K562 (cell line): Measurements from ENCODE around the gene PIK3R5. TPM values are rescaled to one million over a fixed set of nuclear protein-coding genes. Genes with fewer than 3 reads are reported as not detected.

Source experiments
- ATAC-seq: fragments of 200-7000 bp; cut with Tn5 transposase; 3 replicates; pipeline ENCODE4 v1.9.1; 2020; ENCODE audit warnings: moderate library complexity
- BruUV-seq: library from RNA; stranded (reverse); fragments of 400-500 nt; replicated peaks from 2 replicates; lab custom pipeline; 2021; lab: Mats Ljungman, UMichigan
- CTCF ChIA-PET: fragments of 300-600 bp; formaldehyde crosslinking; extraction: SDS; loops from one replicate; lab custom pipeline; 2021; ENCODE audit warnings: low intra/inter-chr PET ratio; lab: Yijun Ruan, JAX
- POLR2A ChIA-PET: fragments of 300-600, 350-650 bp; sonication (Branson Sonifier 250); formaldehyde crosslinking; extraction: SDS; loops from one replicate; lab custom pipeline; 2021; ENCODE audit warnings: antibody characterized with exemption, inconsistent platforms; lab: Yijun Ruan, JAX
- DNase-seq, 4 experiments: peaks; one replicate each; pipeline versions ENCODE4 v3.0.0 to v3.0.0-alpha.2; 2011 to 2018; ENCODE audit warnings: low spot score in 3 of 4, mixed read lengths in 3 of 4; ENCODE audit errors: extremely low read depth in 1 of 4
- FAIRE-seq: peaks from 2 replicates; lab custom pipeline; 2011; peaks lifted over from hg19 to GRCh38; lab: Jason Lieb, UNC
- H2AFZ ChIP-seq: 2 replicates; pipeline ENCODE4 v1.6.0; 2011; ENCODE audit warnings: low read depth, low read length, control low read depth, inconsistent platforms
- H3K27ac ChIP-seq: fragments of 200-600 bp; 3 replicates; pipeline ENCODE4 v1.8.0; 2011; ENCODE audit warnings: low read depth, mild to moderate bottlenecking, control low read depth, inconsistent platforms, low read length, moderate library complexity, mixed read lengths; ENCODE audit errors: extremely low read depth
- H3K27me3 ChIP-seq, 2 experiments: fragments of 300-600 bp in 1 of 2; 2 replicates in 1 of 2; 3 replicates in 1 of 2; pipeline versions ENCODE4 v1.6.0 to v1.8.0; 2011; ENCODE audit warnings: inconsistent platforms in 2 of 2, low read length in 2 of 2, mild to moderate bottlenecking in 1 of 2, mixed read lengths in 1 of 2, moderate library complexity in 1 of 2; ENCODE audit not compliant: control insufficient read depth in 2 of 2, insufficient read depth in 2 of 2
- H3K36me3 ChIP-seq: fragments of 300-600 bp; 3 replicates; pipeline ENCODE4 v1.8.0; 2011; ENCODE audit warnings: mild to moderate bottlenecking, low read length, inconsistent platforms; ENCODE audit not compliant: control insufficient read depth, insufficient read depth
- H3K4me1 ChIP-seq, 2 experiments: fragments of 200-600 bp in 1 of 2; replicated peaks in 1 of 2; 2 replicates in 1 of 2; 3 replicates in 1 of 2; pipeline versions ENCODE4 v1.5.1 to v1.8.0; 2011; ENCODE audit warnings: inconsistent platforms in 2 of 2, low read length in 2 of 2, mild to moderate bottlenecking in 1 of 2, mixed read lengths in 1 of 2, moderate library complexity in 1 of 2; ENCODE audit not compliant: control insufficient read depth in 2 of 2, insufficient read depth in 2 of 2
- H3K4me2 ChIP-seq: 2 replicates; pipeline ENCODE4 v1.6.1; 2011; ENCODE audit warnings: low read length, control low read depth, inconsistent platforms, mixed read lengths; ENCODE audit not compliant: insufficient read depth
- H3K4me3 ChIP-seq: fragments of 200-600 bp; sonication (generic), shearing (Covaris generic); 2 replicates; pipeline ENCODE4 v1.5.1; 2016; ENCODE audit warnings: control low read depth, inconsistent platforms
- H3K79me2 ChIP-seq: fragments of 200-600 bp; 3 replicates; pipeline ENCODE4 v1.8.0; 2011; ENCODE audit warnings: low read length, inconsistent platforms; ENCODE audit not compliant: control insufficient read depth, insufficient read depth
- H3K9ac ChIP-seq, 2 experiments: 2 replicates each; pipeline versions ENCODE4 v1.6.0 to v1.6.1; 2011; ENCODE audit warnings: low read depth in 2 of 2, low read length in 2 of 2, control low read depth in 1 of 2, inconsistent platforms in 1 of 2, mild to moderate bottlenecking in 1 of 2, mixed read lengths in 1 of 2; ENCODE audit not compliant: insufficient read depth in 1 of 2
- H3K9me1 ChIP-seq: one replicate; pipeline ENCODE4 v1.6.0; 2011; ENCODE audit warnings: inconsistent platforms, mild to moderate bottlenecking, low read length, moderate library complexity; ENCODE audit not compliant: control insufficient read depth, insufficient read depth
- H3K9me3 ChIP-seq: replicated peaks from 2 replicates; pipeline ENCODE4 v1.5.1; 2011; ENCODE audit warnings: low read depth, low read length, inconsistent platforms; ENCODE audit not compliant: control insufficient read depth, insufficient read depth
- H4K20me1 ChIP-seq: replicated peaks from 2 replicates; pipeline ENCODE4 v1.6.1; 2011; ENCODE audit warnings: low read length, inconsistent platforms, mixed read lengths; ENCODE audit not compliant: control insufficient read depth, insufficient read depth
- CGGBP1 ChIP-seq: fragments of 250-450 bp; sonication (Bioruptor Pico); IDR thresholded peaks from 2 replicates; pipeline ENCODE4 v1.9.0; 2021; ENCODE audit warnings: mild to moderate bottlenecking
- HINFP ChIP-seq: fragments of 450-650 bp; conservative IDR thresholded peaks from 2 replicates; pipeline ENCODE4 v1.6.1; 2016; ENCODE audit warnings: missing genetic modification characterization, low read depth, mild to moderate bottlenecking, control low read depth, missing compliant biosample characterization
- MIER1 ChIP-seq: fragments of 450-650 bp; IDR thresholded peaks from 2 replicates; pipeline ENCODE4 v1.6.1; 2016; ENCODE audit warnings: antibody characterized with exemption, mild to moderate bottlenecking, low read depth
- NR4A1 ChIP-seq, 2 experiments: fragments of 250-450 bp in 1 of 2; fragments of 450-650 bp in 1 of 2; sonication (Bioruptor Pico) in 1 of 2; IDR thresholded peaks; 2 replicates each; pipeline versions ENCODE4 v1.4.0 to v1.6.1; 2016 to 2020; ENCODE audit warnings: mild to moderate bottlenecking in 2 of 2, missing compliant biosample characterization in 1 of 2, missing genetic modification characterization in 1 of 2, moderate library complexity in 1 of 2
- PHTF2 ChIP-seq: fragments of 250-450 bp; sonication (Bioruptor Pico); IDR thresholded peaks from 2 replicates; pipeline ENCODE4 v1.5.0; 2021; ENCODE audit warnings: mild to moderate bottlenecking
- POLR2AphosphoS5 ChIP-seq: IDR thresholded peaks from 2 replicates; pipeline ENCODE4 v1.6.1; 2011; ENCODE audit warnings: mild to moderate bottlenecking, low read depth, low read length, moderate library complexity; ENCODE audit not compliant: control insufficient read depth, insufficient read depth
- RAD21 ChIP-seq, 2 experiments: fragments of 250-450 bp in 1 of 2; fragments of 450-650 bp in 1 of 2; sonication (Bioruptor Pico) in 1 of 2; formaldehyde crosslinking in 1 of 2; IDR thresholded peaks in 1 of 2; conservative IDR thresholded peaks in 1 of 2; 2 replicates each; pipeline versions ENCODE4 v1.4.0 to v1.8.0; 2020 to 2022; ENCODE audit warnings: mild to moderate bottlenecking in 2 of 2, moderate library complexity in 1 of 2
- RBM34 ChIP-seq: fragments of 200-400 bp; formaldehyde crosslinking; IDR thresholded peaks from 2 replicates; pipeline ENCODE4 v1.6.1; 2018; ENCODE audit warnings: low read length, borderline replicate concordance; ENCODE audit not compliant: insufficient read depth
- SRSF7 ChIP-seq: fragments of 200-400 bp; formaldehyde crosslinking; optimal IDR thresholded peaks from 2 replicates; pipeline ENCODE3; 2017; ENCODE audit warnings: mild to moderate bottlenecking, low read depth, low read length
- SRSF9 ChIP-seq: fragments of 200-400 bp; formaldehyde crosslinking; IDR thresholded peaks from 2 replicates; pipeline ENCODE4 v1.6.1; 2017; ENCODE audit warnings: low read depth, low read length, borderline replicate concordance
- TEAD2 ChIP-seq: fragments of 450-650 bp; IDR thresholded peaks from 2 replicates; pipeline ENCODE4 v1.6.1; 2016; ENCODE audit warnings: missing genetic modification characterization, control low read depth, missing compliant biosample characterization
- WGBS: fragments of 100-300 bp; shearing (Covaris generic); methylation state at CpG from one replicate; pipeline ENCODE4 v1.1.6; 2016; ENCODE audit warnings: low coverage, mixed read lengths; ENCODE audit not compliant: insufficient coverage; ENCODE audit errors: missing lambda C conversion rate; 5-methylcytosine and 5-hydroxymethylcytosine counted together
- in situ Hi-C: fragments of 300-500 bp; cut with MboI; formaldehyde crosslinking; loops from 4 replicates; pipeline ENCODE4 v1.15.0; 2018; ENCODE audit warnings: inconsistent platforms, mixed read lengths
- intact Hi-C: fragments of 100-400 bp; cut with micrococcal nuclease; formaldehyde crosslinking; loops from 2 replicates; pipeline ENCODE4 v1.14.2; 2022
- polyA plus RNA-seq, 8 experiments: library from polyadenylated mRNA; depleted of rRNA in 4 of 8; stranded (reverse) in 5 of 8; unstranded in 3 of 8; fragments of >200 nt; fragmentation: Nextera tagmentation in 2 of 8; fragmentation: Illumina TruSeq in 1 of 8; extraction: Ambion mirVana in 2 of 8; extraction: Trizol in 1 of 8; gene quantifications; 2 replicates each; pipeline versions ENCODE4 v1.2.1 to v1.2.3, GENCODE V29; 2011 to 2014; ENCODE audit warnings: inconsistent platforms in 1 of 8, missing spikeins in 1 of 8
- total RNA-seq, 7 experiments: library from RNA; depleted of rRNA in 6 of 7; stranded (reverse); fragments of >200 nt in 6 of 7; fragmentation: Illumina TruSeq in 2 of 7; extraction: Trizol in 2 of 7; gene quantifications; 2 replicates each; pipeline versions ENCODE4 v1.2.1 to v1.2.3, GENCODE V29; 2011 to 2021; ENCODE audit warnings: low replicate concordance in 1 of 7

The PIK3R5 gene
- total and polyA plus RNA-seq, 9 of the 15 experiments (the other 6 are each of a cell fraction or from before 2014, with no cell fraction given), result 0.01 to 0.38 TPM; not detected in 7

- H3K27ac ChIP-seq, result no peak overlapping the region
- no peak overlapping the region for H3K4me2 ChIP-seq
- H3K4me3 ChIP-seq, result no peak overlapping the region
- CTCF ChIA-PET, result no interaction called here
- TF ChIP-seq SRSF7, result no peak
- TF ChIP-seq TEAD2, result no peak
- TF ChIP-seq RAD21 (CRISPR knock-in tag; conservative IDR thresholded peaks at IDR 0.05 in 1 of 2, IDR thresholded peaks at IDR 0.05 in 1 of 2), result no peak
- no peak for TF ChIP-seq NR4A1 (CRISPR knock-in tag; IDR thresholded peaks at IDR 0.05)
- TF ChIP-seq NR4A1 (tag; IDR thresholded peaks at IDR 0.05), result no peak
- TF ChIP-seq PHTF2, result no peak
- no peak for TF ChIP-seq CGGBP1 (CRISPR knock-in tag)
- TF ChIP-seq RBM34, result no peak
- TF ChIP-seq POLR2AphosphoS5, result no peak
- TF ChIP-seq HINFP (tag), result no peak
- no peak for TF ChIP-seq SRSF9
- no peak for TF ChIP-seq MIER1
- ATAC-seq (no peak), DNase-seq (no peak), FAIRE-seq (no peak)
- H3K4me1 ChIP-seq, result no peaks in the 10 kb centered on the region
- POLR2A ChIA-PET, result interaction anchor here (0.6 to 0.7 kb wide), 2 partner anchors 12 to 665 kb away, joined by 3 read pairs; no protein-coding TSS in a partner anchor
- no peaks in the 10 kb centered on the region for H3K27me3 ChIP-seq
- H3K79me2 ChIP-seq, result no peaks in the 10 kb centered on the region
- H3K9me1 ChIP-seq, result no peaks in the 10 kb centered on the region
- H3K9me3 ChIP-seq, result no peaks in the 10 kb centered on the region
- H3K9ac ChIP-seq, result no peak overlapping the region
- no peaks in the 10 kb centered on the region for H3K36me3 ChIP-seq
- no TSS peak for BruUV-seq
- no peak overlapping the region for H2AFZ ChIP-seq
- no peaks in the 10 kb centered on the region for H4K20me1 ChIP-seq
- intact Hi-C loops (loop anchor here (10.0 kb wide), 2 partner anchors 101 to 559 kb away; no protein-coding TSS in a partner anchor), in situ Hi-C loops (loop anchor here (25.0 kb wide), 2 partner anchors 542 to 933 kb away; no protein-coding TSS in a partner anchor)
- 0% methylated on average over 5 of the region's 7 CpGs for WGBS
Measured at GRCh38 chr17:8995711-8996110, 30.2 kb upstream of the PIK3R5 start.
